Suprapubic skin (tissue), 3 donors: ENCODE results near the gene CPNE4.

Experiments
- POLR2AphosphoS5 ChIP-seq, 3 donors: sonication (generic); formaldehyde crosslinking; IDR thresholded peaks; one replicate each; pipeline ENCODE4 v1.6.1; 2017; ENCODE audit warnings: antibody characterized with exemption in 3 of 3
- TF ChIP-seq, protein P1 (sequence below), 2 donors: fragments of 200-600 bp in 1 of 2; fragments of 450-650 bp in 1 of 2; sonication (generic) in 1 of 2; IDR thresholded peaks; one replicate each; pipeline ENCODE4 v1.5.1; 2016 to 2019; ENCODE audit warnings: antibody characterized with exemption in 2 of 2, mild to moderate bottlenecking in 1 of 2, moderate library complexity in 1 of 2

GRCh38 chr3:131532645-131533044 is 502.2 kb downstream of the CPNE4 start:
- TF ChIP-seq, protein P1, sequence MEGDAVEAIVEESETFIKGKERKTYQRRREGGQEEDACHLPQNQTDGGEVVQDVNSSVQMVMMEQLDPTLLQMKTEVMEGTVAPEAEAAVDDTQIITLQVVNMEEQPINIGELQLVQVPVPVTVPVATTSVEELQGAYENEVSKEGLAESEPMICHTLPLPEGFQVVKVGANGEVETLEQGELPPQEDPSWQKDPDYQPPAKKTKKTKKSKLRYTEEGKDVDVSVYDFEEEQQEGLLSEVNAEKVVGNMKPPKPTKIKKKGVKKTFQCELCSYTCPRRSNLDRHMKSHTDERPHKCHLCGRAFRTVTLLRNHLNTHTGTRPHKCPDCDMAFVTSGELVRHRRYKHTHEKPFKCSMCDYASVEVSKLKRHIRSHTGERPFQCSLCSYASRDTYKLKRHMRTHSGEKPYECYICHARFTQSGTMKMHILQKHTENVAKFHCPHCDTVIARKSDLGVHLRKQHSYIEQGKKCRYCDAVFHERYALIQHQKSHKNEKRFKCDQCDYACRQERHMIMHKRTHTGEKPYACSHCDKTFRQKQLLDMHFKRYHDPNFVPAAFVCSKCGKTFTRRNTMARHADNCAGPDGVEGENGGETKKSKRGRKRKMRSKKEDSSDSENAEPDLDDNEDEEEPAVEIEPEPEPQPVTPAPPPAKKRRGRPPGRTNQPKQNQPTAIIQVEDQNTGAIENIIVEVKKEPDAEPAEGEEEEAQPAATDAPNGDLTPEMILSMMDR (IDR thresholded peaks at IDR 0.05) = no peak
- no peak for TF ChIP-seq POLR2AphosphoS5 (IDR thresholded peaks at IDR 0.05)
